ENCODE measurements around the gene FUZ. TPM values are rescaled to one million over a fixed set of nuclear protein-coding genes. Genes with fewer than 3 reads are reported as not detected.

Gene FUZ
- total and polyA plus RNA-seq, 2 of the 4 experiments (the other 2 are of a cell fraction) = 12.1 to 14.3 TPM

DNA sequence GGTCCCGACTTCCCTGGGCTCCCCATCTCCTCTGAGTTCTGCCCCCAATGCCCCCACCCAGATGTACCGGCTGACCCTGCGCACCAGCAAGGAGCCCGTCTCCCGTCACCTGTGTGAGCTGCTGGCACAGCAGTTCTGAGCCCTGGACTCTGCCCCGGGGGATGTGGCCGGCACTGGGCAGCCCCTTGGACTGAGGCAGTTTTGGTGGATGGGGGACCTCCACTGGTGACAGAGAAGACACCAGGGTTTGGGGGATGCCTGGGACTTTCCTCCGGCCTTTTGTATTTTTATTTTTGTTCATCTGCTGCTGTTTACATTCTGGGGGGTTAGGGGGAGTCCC is 6.5 kb downstream of the FUZ start:
- Histone ChIP-seq H3K9me3 (ENCODE audit: control insufficient read depth, insufficient read depth, low read length) (no peaks in the 10 kb centered on the region), H2BK120ac (ENCODE audit: low read depth, low read length) (no peak overlapping the region), H3K9me1 (ENCODE audit: insufficient read depth, low read length) (peaks cover 5% of the 10 kb centered on the region; the same call in 1 of the 2 replicates), H3K4me1 (ENCODE audit: control insufficient read depth, insufficient read depth, low read length) (peaks cover 5% of the 10 kb centered on the region), H2AK9ac (replicated peaks; ENCODE audit: low read depth, low read length, poor library complexity) (no peak overlapping the region), H2BK15ac (ENCODE audit: low read depth, low read length) (no peak overlapping the region), H3K23ac (ENCODE audit: low read depth, low read length) (no peak overlapping the region), H2BK20ac (ENCODE audit: low read depth, low read length) (no peak overlapping the region), H2AK5ac (ENCODE audit: low read depth, low read length) (no peak overlapping the region), H3K36me3 (ENCODE audit: control insufficient read depth, insufficient read depth, low read length) (peaks cover 33% of the 10 kb centered on the region), H4K91ac (ENCODE audit: insufficient read depth, low read depth, low read length) (no peak overlapping the region), H3K27me3 (ENCODE audit: control insufficient read depth, insufficient read depth, low read length) (no peaks in the 10 kb centered on the region), H4K20me1 (ENCODE audit: insufficient read depth, low read length) (no peaks in the 10 kb centered on the region; the same call in 1 of the 2 replicates), H3K9ac (ENCODE audit: low read depth, low read length) (no peak overlapping the region), H3K4me2 (ENCODE audit: low read depth, low read length) (no peak overlapping the region), H3K56ac (ENCODE audit: extremely low read depth, insufficient read depth, low read length) (no peak overlapping the region), H3K18ac (ENCODE audit: low read depth, low read length) (no peak overlapping the region), H3K4me3 (ENCODE audit: insufficient read depth, low read depth, low read length) (no peak overlapping the region), H3K27ac (ENCODE audit: insufficient read depth, low read length) (no peak overlapping the region), H3K4ac (ENCODE audit: low read depth, low read length) (no peak overlapping the region), H4K5ac (ENCODE audit: low read depth, low read length) (no peak overlapping the region), H2AFZ (replicated peaks; ENCODE audit: low read length, poor library complexity) (no peak overlapping the region), H3K14ac (replicated peaks; ENCODE audit: low read depth, low read length) (no peak overlapping the region), H4K8ac (ENCODE audit: low read depth in 2 of 2, low read length in 2 of 2) (no peak overlapping the region), H2BK5ac (ENCODE audit: low read depth, low read length, poor library complexity, severe bottlenecking) (no peak overlapping the region), H3K79me1 (ENCODE audit: low read depth in 1 of 2, low read length in 2 of 2) (peaks cover 0 to 24% of the 10 kb centered on the region in 2 experiments; a peak in 2 of 4 replicates)
- DNase-seq (no peak), ATAC-seq (ENCODE audit: low read depth) (no peak)
- TF ChIP-seq MAFK (IDR thresholded peaks at IDR 0.05; ENCODE audit: low read depth, low read length) (no peak), USF2 (IDR thresholded peaks at IDR 0.05; ENCODE audit: low read depth, low read length) (no peak), CHD1 (IDR thresholded peaks at IDR 0.05; ENCODE audit: low read depth, low read length) (no peak), NFE2L2 (IDR thresholded peaks at IDR 0.05; ENCODE audit: low read depth, low read length) (no peak), POLR2A (IDR thresholded peaks at IDR 0.05; ENCODE audit: low read depth, low read length) (no peak), ELK1 (IDR thresholded peaks at IDR 0.05; ENCODE audit: borderline replicate concordance, low read depth, low read length) (no peak), RAD21 (IDR thresholded peaks at IDR 0.05; ENCODE audit: low read length) (no peak), CEBPB (IDR thresholded peaks at IDR 0.05; ENCODE audit: low read depth, low read length) (no peak)
- 91% methylated on average over 6 of the region's 8 CpGs; no CpG with 5 or more reads in 1 of the 2 experiments for WGBS, 2 experiments (ENCODE audit: extremely low coverage in 2 of 2, insufficient read length in 1 of 2)
- POLR2A ChIA-PET (ENCODE audit: unreplicated experiment) = no interaction called here
- BruUV-seq (replicated peaks) = no TSS peak
- CTCF ChIA-PET = no interaction called here
- in situ Hi-C loops (cut with MboI; ENCODE audit: low sequenced_read_pairs) (no loop called here), dilution Hi-C loops (cut with HindIII; ENCODE audit: low sequenced_read_pairs, unreplicated experiment) (no loop called here), intact Hi-C loops (cut with micrococcal nuclease) (no loop called here)

Measured in IMR-90 (cell line).